Spinal cord (tissue), 10 donors: Measurements from ENCODE around the gene CELSR1. TPM values are rescaled to one million over a fixed set of nuclear protein-coding genes. Genes with fewer than 3 reads are reported as not detected.

Source experiments
- DNase-seq, 6 donors: peaks; one replicate each; pipeline versions ENCODE4 v3.0.0 to v3.0.0-alpha.2; 2013 to 2015; ENCODE audit warnings: low spot score in 6 of 6, low read depth in 4 of 6
- H3K27ac ChIP-seq: one replicate; pipeline ENCODE4 v1.5.1; 2013; ENCODE audit warnings: low read depth, low read length, control low read depth
- H3K27me3 ChIP-seq: one replicate; pipeline ENCODE4 v1.6.1; 2013; ENCODE audit warnings: low read length; ENCODE audit not compliant: control insufficient read depth, insufficient read depth
- H3K36me3 ChIP-seq: one replicate; pipeline ENCODE4 v1.6.1; 2013; ENCODE audit warnings: low read length; ENCODE audit not compliant: control insufficient read depth, insufficient read depth
- H3K4me1 ChIP-seq: one replicate; pipeline ENCODE4 v1.6.1; 2013; ENCODE audit warnings: low read length; ENCODE audit not compliant: control insufficient read depth, insufficient read depth
- H3K4me3 ChIP-seq: one replicate; pipeline ENCODE4 v1.5.1; 2013; ENCODE audit warnings: low read depth, low read length, control low read depth
- H3K9me3 ChIP-seq: one replicate; pipeline ENCODE4 v1.6.1; 2013; ENCODE audit warnings: low read length; ENCODE audit not compliant: control insufficient read depth, insufficient read depth
- WGBS: methylation state at CpG from one replicate; pipeline ENCODE4 v1.1.5; 2013; ENCODE audit warnings: missing lambda C conversion rate; ENCODE audit not compliant: insufficient coverage; 5-methylcytosine and 5-hydroxymethylcytosine counted together
- polyA plus RNA-seq, 2 donors: library from polyadenylated mRNA; unstranded; fragments of 120-200 nt; gene quantifications; one replicate each; pipeline ENCODE4 v1.2.1, GENCODE V29; 2013; ENCODE audit not compliant: insufficient read length in 2 of 2
- total RNA-seq, 2 donors: library from RNA; depleted of rRNA in 1 of 2; stranded (reverse); fragments of 120-200 nt in 1 of 2; fragments of >200 nt in 1 of 2; gene quantifications; one replicate each; pipeline versions ENCODE4 v1.2.3 to v1.2.4, GENCODE V29; 2013 to 2014
- donor health status: healthy.

The CELSR1 gene
- total and polyA plus RNA-seq, 4 donors = 2.9 to 8.2 (median 6.6) TPM

- H3K4me1 ChIP-seq = peaks cover 37% of the 10 kb centered on the region
- WGBS = 89% methylated on average over 6 of the region's 7 CpGs
These were observed 78.9 kb downstream of the CELSR1 start for GRCh38 chr22:46458525-46458924.

GRCh38 chr22:46457502-46458488 is 79.6 kb downstream of the CELSR1 start:
- peaks cover 44% of the 10 kb centered on the region for H3K4me1 ChIP-seq
- peak in 1 of 6 donors; percentile 40 for DNase-seq

More at GRCh38 chr22:46458525-46458924, 78.9 kb downstream of the CELSR1 start:
- no peak overlapping the region for H3K4me3 ChIP-seq
- DNase-seq = no peak
- no peak overlapping the region for H3K27ac ChIP-seq
- H3K27me3 ChIP-seq = no peaks in the 10 kb centered on the region
- peaks cover 24% of the 10 kb centered on the region for H3K36me3 ChIP-seq
- no peaks in the 10 kb centered on the region for H3K9me3 ChIP-seq

GRCh38 chr22:46456818-46457163 is 80.6 kb downstream of the CELSR1 start:
- Histone ChIP-seq H3K27me3 (no peaks in the 10 kb centered on the region), H3K4me1 (peaks cover 51% of the 10 kb centered on the region), H3K27ac (no peak overlapping the region), H3K4me3 (no peak overlapping the region), H3K36me3 (peaks cover 17% of the 10 kb centered on the region), H3K9me3 (no peaks in the 10 kb centered on the region)
- no peak for DNase-seq
- WGBS = 90% methylated on average over 12 of the region's 12 CpGs

More at GRCh38 chr22:46457502-46458488, 79.6 kb downstream of the CELSR1 start:
- no peak overlapping the region for H3K27ac ChIP-seq
- H3K27me3 ChIP-seq = no peaks in the 10 kb centered on the region
- no peaks in the 10 kb centered on the region for H3K9me3 ChIP-seq
- 80% methylated on average over 33 of the region's 34 CpGs for WGBS
- H3K4me3 ChIP-seq = no peak overlapping the region
- peaks cover 21% of the 10 kb centered on the region for H3K36me3 ChIP-seq

GRCh38 chr22:46455446-46455845 is 82.0 kb downstream of the CELSR1 start:
- Histone ChIP-seq H3K9me3 (no peaks in the 10 kb centered on the region), H3K36me3 (peaks cover 15% of the 10 kb centered on the region), H3K27ac (no peak overlapping the region), H3K27me3 (no peaks in the 10 kb centered on the region), H3K4me3 (no peak overlapping the region), H3K4me1 (peaks cover 47% of the 10 kb centered on the region)
- no peak for DNase-seq
- 91% methylated on average over 13 of the region's 13 CpGs for WGBS

- H3K36me3 ChIP-seq = peaks cover 15% of the 10 kb centered on the region
- H3K4me1 ChIP-seq = peaks cover 43% of the 10 kb centered on the region
- H3K27ac ChIP-seq = no peak overlapping the region
- H3K9me3 ChIP-seq = no peaks in the 10 kb centered on the region
- WGBS = 89% methylated on average over 31 of the region's 33 CpGs
- H3K4me3 ChIP-seq = no peak overlapping the region
- no peak for DNase-seq
- H3K27me3 ChIP-seq = no peaks in the 10 kb centered on the region
These were observed 82.7 kb downstream of the CELSR1 start for GRCh38 chr22:46454504-46455269.

- peak in 1 of 6 donors; percentile 44 for DNase-seq
- H3K9me3 ChIP-seq = no peaks in the 10 kb centered on the region
- H3K27me3 ChIP-seq = no peaks in the 10 kb centered on the region
- H3K27ac ChIP-seq = no peak overlapping the region
- peaks cover 15% of the 10 kb centered on the region for H3K36me3 ChIP-seq
- 69% methylated on average over 22 of the region's 24 CpGs for WGBS
- H3K4me1 ChIP-seq = peaks cover 43% of the 10 kb centered on the region
- H3K4me3 ChIP-seq = no peak overlapping the region
These were observed 83.5 kb downstream of the CELSR1 start for GRCh38 chr22:46453829-46454503.

- Histone ChIP-seq H3K4me1 (peaks cover 43% of the 10 kb centered on the region), H3K4me3 (no peak overlapping the region), H3K27me3 (no peaks in the 10 kb centered on the region), H3K9me3 (no peaks in the 10 kb centered on the region), H3K36me3 (peaks cover 14% of the 10 kb centered on the region), H3K27ac (no peak overlapping the region)
- peak in 1 of 6 donors; percentile 73 for DNase-seq
- 53% methylated on average over 28 of the region's 31 CpGs for WGBS
These were observed 84.2 kb downstream of the CELSR1 start for GRCh38 chr22:46453006-46453828.

GRCh38 chr22:46452195-46453005 is 85.0 kb downstream of the CELSR1 start:
- Histone ChIP-seq H3K36me3 (peaks cover 9% of the 10 kb centered on the region), H3K4me3 (no peak overlapping the region), H3K27me3 (no peaks in the 10 kb centered on the region), H3K27ac (no peak overlapping the region), H3K4me1 (peaks cover 37% of the 10 kb centered on the region), H3K9me3 (no peaks in the 10 kb centered on the region)
- no peak for DNase-seq
- WGBS = 80% methylated on average over 13 of the region's 16 CpGs
